AG04450 (cell line): ENCODE data around the gene SRRD. TPM values are rescaled to one million over a fixed set of nuclear protein-coding genes. Genes with fewer than 3 reads are reported as not detected.
"Not testable (repeated sequence)": the region's sequence is repeated elsewhere in the genome, so short reads cannot be mapped to it uniquely, and the experiment has no call there.

Experiments used
- CTCF ChIA-PET: fragments of 300-600, 350-600 bp; formaldehyde crosslinking; extraction: SDS; loops from one replicate; lab custom pipeline; 2022; ENCODE audit warnings: antibody characterized with exemption, inconsistent platforms; lab: Charles Lee
- POLR2A ChIA-PET: fragments of 350-600 bp; formaldehyde crosslinking; extraction: SDS; loops from one replicate; lab custom pipeline; 2021; ENCODE audit warnings: antibody characterized with exemption, inconsistent platforms; lab: Yijun Ruan, JAX
- DNase-seq: peaks from one replicate; pipeline ENCODE4 v3.0.0-alpha.2; 2011; ENCODE audit warnings: low read depth, low spot score
- H3K27ac ChIP-seq: one replicate; pipeline ENCODE4 v1.5.1; 2012; ENCODE audit warnings: low read depth, low read length, control low read depth
- H3K27me3 ChIP-seq: one replicate; pipeline ENCODE4 v1.6.0; 2012; ENCODE audit warnings: low read length; ENCODE audit not compliant: control insufficient read depth, insufficient read depth
- H3K4me3 ChIP-seq: 2 replicates; pipeline ENCODE4 v1.5.1; 2011; ENCODE audit warnings: mild to moderate bottlenecking, low read depth, low read length, control low read depth
- H3K9me3 ChIP-seq: 2 replicates; pipeline ENCODE4 v1.5.1; 2012; ENCODE audit warnings: low read length; ENCODE audit not compliant: control insufficient read depth, insufficient read depth
- polyA plus RNA-seq: library from polyadenylated mRNA; depleted of rRNA; stranded (reverse); fragments of >200 nt; gene quantifications from 2 replicates; pipeline ENCODE4 v1.2.3, GENCODE V29; 2011
- TF ChIP-seq, protein P1 (sequence below): IDR thresholded peaks from 2 replicates; pipeline ENCODE4 v1.5.1; 2011; ENCODE audit warnings: low read depth, low read length, control low read depth, inconsistent platforms

SRRD gene
- polyA plus RNA-seq, 1 experiment: 38.5 TPM

DNA sequence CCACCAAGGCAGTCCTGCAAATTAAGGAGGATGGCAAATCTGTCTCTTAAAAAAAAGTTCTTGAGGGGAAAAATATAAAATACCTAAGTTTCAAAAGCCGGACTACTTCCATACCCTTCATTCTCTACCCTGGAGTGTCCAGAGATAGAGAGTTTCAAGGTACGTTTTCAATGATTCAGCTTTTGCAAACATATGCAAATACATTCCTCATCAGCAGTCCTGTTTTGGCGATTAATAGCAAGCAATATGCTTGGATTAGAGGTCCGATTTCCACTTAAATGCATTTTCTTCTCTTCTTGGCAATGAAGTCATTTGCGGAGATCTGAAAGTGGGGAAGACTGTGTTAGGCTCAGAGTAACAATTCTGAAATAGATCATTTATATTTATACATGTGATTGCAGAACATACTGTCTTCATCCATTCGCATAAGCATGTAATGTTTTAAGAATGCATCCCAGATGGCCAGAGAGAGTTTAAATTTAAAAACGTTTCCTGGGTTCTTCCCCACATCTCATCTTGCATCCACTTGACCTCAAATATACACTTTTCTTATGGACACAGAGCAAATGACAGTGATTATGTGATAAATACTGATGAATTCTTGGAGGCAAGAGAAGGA lies 42.4 kb downstream of the SRRD start:
- H3K4me3 ChIP-seq: no peak overlapping the region
- H3K9me3 ChIP-seq: no peaks in the 10 kb centered on the region
- DNase-seq: no peak
- H3K27ac ChIP-seq: no peak overlapping the region
- ChIA-PET CTCF (no interaction called here), POLR2A (no interaction called here)
- H3K27me3 ChIP-seq: no peaks in the 10 kb centered on the region
- TF ChIP-seq, protein P1, sequence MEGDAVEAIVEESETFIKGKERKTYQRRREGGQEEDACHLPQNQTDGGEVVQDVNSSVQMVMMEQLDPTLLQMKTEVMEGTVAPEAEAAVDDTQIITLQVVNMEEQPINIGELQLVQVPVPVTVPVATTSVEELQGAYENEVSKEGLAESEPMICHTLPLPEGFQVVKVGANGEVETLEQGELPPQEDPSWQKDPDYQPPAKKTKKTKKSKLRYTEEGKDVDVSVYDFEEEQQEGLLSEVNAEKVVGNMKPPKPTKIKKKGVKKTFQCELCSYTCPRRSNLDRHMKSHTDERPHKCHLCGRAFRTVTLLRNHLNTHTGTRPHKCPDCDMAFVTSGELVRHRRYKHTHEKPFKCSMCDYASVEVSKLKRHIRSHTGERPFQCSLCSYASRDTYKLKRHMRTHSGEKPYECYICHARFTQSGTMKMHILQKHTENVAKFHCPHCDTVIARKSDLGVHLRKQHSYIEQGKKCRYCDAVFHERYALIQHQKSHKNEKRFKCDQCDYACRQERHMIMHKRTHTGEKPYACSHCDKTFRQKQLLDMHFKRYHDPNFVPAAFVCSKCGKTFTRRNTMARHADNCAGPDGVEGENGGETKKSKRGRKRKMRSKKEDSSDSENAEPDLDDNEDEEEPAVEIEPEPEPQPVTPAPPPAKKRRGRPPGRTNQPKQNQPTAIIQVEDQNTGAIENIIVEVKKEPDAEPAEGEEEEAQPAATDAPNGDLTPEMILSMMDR: no peak

GRCh38 chr22:26527167-26527566 lies 43.5 kb downstream of the SRRD start:
- Histone ChIP-seq H3K9me3 (no peaks in the 10 kb centered on the region), H3K27me3 (no peaks in the 10 kb centered on the region), H3K4me3 (no peak overlapping the region), H3K27ac (no peak overlapping the region)
- ChIA-PET CTCF (no interaction called here), POLR2A (no interaction called here)
- no peak for DNase-seq
- TF ChIP-seq, protein P1: no peak

GRCh38 chr22:26527574-26528465 lies 44.1 kb downstream of the SRRD start:
- ChIA-PET CTCF (no interaction called here), POLR2A (interaction anchor here (1.0 kb wide), 1 partner anchor 98 kb away, joined by 4 read pairs; no protein-coding TSS in a partner anchor)
- Histone ChIP-seq H3K4me3 (no peak overlapping the region), H3K27me3 (no peaks in the 10 kb centered on the region), H3K27ac (no peak overlapping the region), H3K9me3 (no peaks in the 10 kb centered on the region)
- TF ChIP-seq, protein P1: no peak
- DNase-seq: no peak

- CTCF ChIA-PET, H3K27ac ChIP-seq, H3K9me3 ChIP-seq, DNase-seq, H3K4me3 ChIP-seq, H3K27me3 ChIP-seq: not testable (repeated sequence)
- POLR2A ChIA-PET: interaction anchor here (1.0 kb wide), 1 partner anchor 99 kb away, joined by 4 read pairs; no protein-coding TSS in a partner anchor
These were observed 44.8 kb downstream of the SRRD start for GRCh38 chr22:26528518-26528917.

GRCh38 chr22:26529345-26529744 lies 45.7 kb downstream of the SRRD start:
- H3K27me3 ChIP-seq: no peaks in the 10 kb centered on the region
- CTCF ChIA-PET: no interaction called here
- TF ChIP-seq, protein P1: no peak
- no peak overlapping the region for H3K27ac ChIP-seq
- POLR2A ChIA-PET: no interaction called here
- H3K9me3 ChIP-seq: no peaks in the 10 kb centered on the region
- DNase-seq: no peak
- no peak overlapping the region for H3K4me3 ChIP-seq
